Smooth muscle cell of trachea (primary cell): Measurements from ENCODE around the gene C1orf50. TPM values are rescaled to one million over a fixed set of nuclear protein-coding genes. Genes with fewer than 3 reads are reported as not detected.

ENCODE experiments used
- total RNA-seq: library from RNA; depleted of rRNA; stranded (reverse); fragments of >200 nt; gene quantifications from 2 replicates; pipeline ENCODE4 v1.2.1, GENCODE V29; 2014

Gene C1orf50
- total RNA-seq: 4.4 and 4.5 TPM in 2 replicates

GRCh38 chr1:42766741-42767509, at the start of gene C1orf50, which contains the start of gene P3H1:
TSS of gene C1orf50 (plus strand) at chr1:42767249. CDS start at chr1:42767312, 63 bp downstream.
TSS of gene P3H1 (minus strand) at chr1:42767028. CDS start at chr1:42766971, 57 bp downstream.

GRCh38 chr1:42739753-42740700, 27.0 kb upstream of the C1orf50 start, which contains the start of gene CLDN19:
TSS of gene CLDN19 (minus strand) at chr1:42740236. CDS start at chr1:42740063, 173 bp downstream.

DNA sequence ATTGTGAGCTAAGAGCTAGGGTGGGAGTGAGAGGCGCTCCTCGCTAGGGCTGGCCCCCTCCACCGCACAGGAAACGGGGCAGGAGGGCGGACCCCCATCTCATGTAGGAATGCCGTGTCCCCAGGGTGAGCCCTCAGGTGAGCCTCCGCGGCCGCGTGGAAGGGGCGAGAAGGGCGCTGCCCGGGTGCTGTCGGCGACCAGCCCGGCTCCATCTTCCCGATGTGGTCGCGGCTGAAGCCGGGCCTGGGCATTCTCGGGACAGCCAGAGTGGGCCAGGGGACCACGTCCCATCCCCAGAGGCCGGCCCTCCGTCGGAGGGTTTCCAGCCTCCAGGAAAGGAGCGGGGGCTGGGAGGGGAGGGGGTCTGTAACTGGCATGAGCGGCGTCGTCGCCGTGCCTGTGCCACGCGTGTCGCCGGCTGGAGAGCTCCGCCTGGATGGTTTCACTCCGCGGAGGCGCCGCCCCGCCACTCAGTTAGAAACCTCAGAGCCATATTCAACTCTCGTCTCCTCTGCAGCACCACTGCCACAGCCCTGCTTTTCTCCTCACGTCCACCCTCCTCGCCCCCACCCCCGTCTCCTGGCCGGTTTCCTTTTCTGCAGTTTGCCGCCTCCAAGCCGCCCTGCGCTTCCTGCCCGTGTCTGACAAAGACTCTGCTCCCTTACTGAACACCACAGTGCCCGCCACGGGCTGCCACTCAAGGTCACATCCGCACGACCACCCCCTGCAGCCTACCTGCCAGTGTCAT, 18.1 kb downstream of the C1orf50 start, which contains the start of gene TMEM269:
Gene TMEM269, plus strand, starts transcription at position 46 of the 748 bp plus-strand sequence. CDS start 4,903 bp downstream, outside the sequence.

DNA sequence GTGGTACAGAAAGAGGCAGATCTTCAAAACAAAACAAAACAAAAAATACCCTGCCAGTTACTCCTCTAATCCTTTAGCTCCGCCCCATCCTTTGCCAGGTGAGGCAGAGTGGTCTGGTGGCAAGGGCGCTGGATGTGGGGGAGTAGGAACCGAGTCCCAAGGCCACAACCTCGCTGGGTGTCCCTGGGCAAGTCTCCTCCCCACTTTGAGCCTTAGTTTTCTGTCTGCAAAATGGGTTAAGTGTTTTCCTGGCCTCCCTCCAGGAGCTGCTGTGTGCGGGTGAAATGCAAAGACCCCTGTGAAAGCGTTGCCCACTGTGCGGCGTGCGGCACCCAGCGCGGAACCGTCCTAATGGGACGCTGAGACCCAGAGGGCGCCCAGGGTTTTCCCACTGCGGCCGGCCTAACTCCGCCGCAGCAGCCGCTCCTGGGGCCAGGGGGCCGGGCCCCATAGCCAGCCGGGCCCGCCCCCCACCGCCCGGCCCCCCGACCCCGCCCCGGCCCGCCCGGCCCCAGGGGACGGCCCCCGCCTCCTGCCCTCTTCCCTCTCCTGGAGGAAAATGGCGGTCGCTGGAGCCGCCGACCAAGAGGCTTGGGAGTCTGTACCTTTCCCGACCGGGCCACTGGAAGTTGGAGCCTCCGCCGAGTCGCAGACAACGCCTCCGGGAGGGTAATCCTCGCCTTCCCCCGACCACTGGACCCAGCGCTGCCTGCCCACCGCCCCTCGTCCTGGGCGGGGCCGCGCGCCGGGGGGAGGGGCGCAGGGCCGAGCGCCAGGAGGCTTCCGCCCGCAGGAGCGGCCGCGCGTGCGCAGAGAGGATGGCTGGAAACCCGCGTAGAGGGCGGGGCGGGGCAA, 49.8 kb downstream of the C1orf50 start, which contains the start of the genes ERMAP and SVBP:
Gene ERMAP, plus strand, starts transcription at position 538 of the 855 bp plus-strand sequence. CDS start 13,327 bp downstream, outside the sequence.
Gene SVBP, minus strand, starts transcription at position 813 of the 855 bp plus-strand sequence. CDS start 853 bp downstream, outside the sequence.

Other genes with a start within 250 kb of the C1orf50 start
- 9.6 and 44.7 TPM in 2 replicates for gene PPIH, start 108.8 kb upstream of the C1orf50 start, total RNA-seq
- gene YBX1, start 84.8 kb upstream of the C1orf50 start, total RNA-seq: 829 and 874 TPM in 2 replicates
- under 0.01 TPM in 1 of 2 replicates, not detected in the other for gene CLDN19, start 27.0 kb upstream of the C1orf50 start, total RNA-seq
- gene P3H1, start 221 bp upstream of the C1orf50 start, total RNA-seq: 104 and 141 TPM in 2 replicates
- 0.15 and 0.17 TPM in 2 replicates for gene TMEM269, start 17.7 kb downstream of the C1orf50 start, total RNA-seq
- 19.6 and 22.7 TPM in 2 replicates for gene ERMAP, start 49.9 kb downstream of the C1orf50 start, total RNA-seq
- 14.6 and 24.6 TPM in 2 replicates for gene SVBP, start 50.1 kb downstream of the C1orf50 start, total RNA-seq
- gene ZNF691, start 79.4 kb downstream of the C1orf50 start, total RNA-seq: 10.5 and 12.7 TPM in 2 replicates
- 50.8 and 114 TPM in 2 replicates for gene SLC2A1, start 191.6 kb downstream of the C1orf50 start, total RNA-seq